Amniotic stem cell (primary cell): ENCODE measurements around the gene FAT1.

ENCODE experiments used
- DNase-seq: peaks from one replicate; lab custom pipeline; 2025; lab: John Stamatoyannopoulos, UW

The FAT1 gene

GRCh38 chr4:186725469-186726425, 2.1 kb upstream of the FAT1 start:
- peak; percentile 77 for DNase-seq

GRCh38 chr4:186724864-186725468, 1.3 kb upstream of the FAT1 start:
- no peak for DNase-seq

GRCh38 chr4:186724058-186724863, 605 bp upstream of the FAT1 start:
- DNase-seq, result no peak

DNA sequence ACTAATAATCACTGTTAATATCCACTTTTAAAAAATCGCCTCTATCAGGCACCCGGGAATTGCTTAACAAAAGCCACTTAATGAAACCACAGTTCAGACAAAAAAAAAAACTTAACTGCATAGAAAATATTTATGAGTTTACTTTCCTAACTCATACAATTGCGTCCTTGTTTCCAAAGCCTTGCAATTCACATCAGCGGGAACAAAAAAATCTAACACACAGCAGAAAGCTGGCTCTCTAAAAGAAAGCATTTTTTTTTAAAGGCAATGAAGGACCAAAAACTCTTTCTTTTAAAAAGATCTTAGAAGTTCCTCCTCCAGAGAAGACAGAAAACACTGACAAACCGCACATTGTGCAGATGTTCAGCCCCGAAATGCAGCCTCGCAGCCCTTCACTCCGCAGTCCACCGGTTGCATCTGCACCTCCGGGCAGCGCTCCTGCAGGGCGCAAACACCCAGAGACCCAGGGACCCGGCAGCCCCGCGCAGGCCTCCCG, 812 bp downstream of the FAT1 start:
- no peak for DNase-seq

- DNase-seq, result no peak
Observed at GRCh38 chr4:186719925-186720694, 3.5 kb downstream of the FAT1 start.

DNA sequence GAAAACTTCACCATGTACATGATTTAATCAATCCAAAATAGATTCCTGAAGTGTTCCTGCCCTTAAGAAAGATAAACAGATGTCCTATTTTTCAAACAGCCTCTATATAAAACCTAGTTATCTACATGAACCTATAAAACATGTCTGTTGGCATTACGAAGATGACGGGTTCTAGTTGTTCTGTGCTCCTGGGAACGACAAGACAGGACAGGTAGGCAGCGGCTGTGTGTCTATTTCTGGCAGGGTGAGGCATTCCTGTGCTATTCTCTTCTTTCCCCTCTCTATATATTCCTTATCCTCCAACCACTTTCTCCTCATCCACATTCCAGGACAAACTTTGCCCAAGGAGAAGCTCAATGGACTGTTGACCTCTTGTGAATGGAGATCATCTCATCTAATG, 6.1 kb downstream of the FAT1 start:
- no peak for DNase-seq

- no peak for DNase-seq
Observed at GRCh38 chr4:186715077-186715476, 8.6 kb downstream of the FAT1 start.

- no peak for DNase-seq
Observed at GRCh38 chr4:186714006-186714675, 9.5 kb downstream of the FAT1 start.

DNA sequence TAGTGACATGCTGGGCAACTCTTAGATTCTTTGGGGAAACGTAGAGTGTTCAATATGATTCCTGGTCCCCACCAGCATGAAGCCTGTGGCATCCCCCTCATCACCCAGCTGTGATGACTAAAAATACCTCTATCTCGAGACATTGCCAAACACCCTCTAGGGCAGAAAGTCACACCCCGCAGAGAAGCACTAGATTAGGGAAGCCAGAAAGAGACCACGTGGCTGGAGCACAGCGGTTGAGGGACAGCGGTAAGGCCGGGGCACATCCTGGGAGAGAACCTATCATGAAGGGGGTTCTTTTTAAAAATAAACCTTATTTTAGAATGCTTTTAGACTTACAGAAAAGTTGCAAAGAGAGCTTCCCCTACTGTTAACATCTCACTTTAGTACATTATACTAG, 11.0 kb downstream of the FAT1 start:
- DNase-seq, result no peak

DNA sequence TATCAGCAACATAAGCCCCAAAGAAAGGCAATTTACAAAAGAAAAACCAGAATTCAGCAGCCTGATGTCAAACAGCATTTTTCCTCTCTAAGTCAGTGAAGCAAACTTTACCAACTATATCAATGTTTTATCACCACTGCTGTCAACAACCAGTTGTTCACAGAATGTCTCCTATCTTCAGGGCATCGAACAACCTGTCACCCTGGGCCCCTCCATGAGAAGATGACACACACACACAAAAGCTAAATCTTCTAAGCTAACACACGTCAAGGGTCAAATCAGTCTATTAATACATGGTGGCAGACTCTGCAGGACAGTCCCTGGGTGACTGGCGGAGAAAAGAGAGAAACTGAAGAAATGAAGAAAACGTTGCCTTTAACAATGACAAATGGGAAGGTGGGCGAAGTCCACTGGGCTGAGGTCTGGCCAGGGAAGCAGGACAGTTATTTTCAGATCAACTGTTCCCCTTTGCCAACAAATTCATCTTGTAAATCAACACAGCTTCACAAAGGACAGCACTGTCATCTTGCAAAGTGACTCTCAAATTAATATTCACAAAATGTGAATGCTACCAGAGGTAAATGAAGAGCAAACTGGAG, 13.0 kb downstream of the FAT1 start:
- DNase-seq, result no peak

- DNase-seq, result no peak
Observed at GRCh38 chr4:186709517-186709916, 14.1 kb downstream of the FAT1 start.

- DNase-seq, result no peak
Observed at GRCh38 chr4:186708554-186708953, 15.1 kb downstream of the FAT1 start.

DNA sequence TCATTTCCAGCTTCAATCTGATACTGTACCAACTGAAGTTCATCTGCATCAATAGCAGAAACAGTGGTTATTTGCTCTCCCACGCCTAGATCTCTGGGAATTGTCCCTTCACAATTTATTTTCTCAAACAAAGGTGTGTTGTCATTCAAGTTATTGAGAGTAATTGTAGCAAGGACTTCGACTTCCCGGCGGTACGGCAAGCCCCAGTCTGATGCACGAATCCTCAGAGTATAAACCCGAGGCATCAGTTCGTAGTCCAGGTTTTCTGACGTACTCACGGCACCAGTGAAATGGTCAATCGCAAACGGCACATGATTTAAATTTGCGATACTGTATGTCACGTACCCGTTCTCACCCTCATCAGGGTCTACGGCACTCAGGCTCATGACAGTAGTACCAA, 15.7 kb downstream of the FAT1 start:
- DNase-seq, result no peak

DNA sequence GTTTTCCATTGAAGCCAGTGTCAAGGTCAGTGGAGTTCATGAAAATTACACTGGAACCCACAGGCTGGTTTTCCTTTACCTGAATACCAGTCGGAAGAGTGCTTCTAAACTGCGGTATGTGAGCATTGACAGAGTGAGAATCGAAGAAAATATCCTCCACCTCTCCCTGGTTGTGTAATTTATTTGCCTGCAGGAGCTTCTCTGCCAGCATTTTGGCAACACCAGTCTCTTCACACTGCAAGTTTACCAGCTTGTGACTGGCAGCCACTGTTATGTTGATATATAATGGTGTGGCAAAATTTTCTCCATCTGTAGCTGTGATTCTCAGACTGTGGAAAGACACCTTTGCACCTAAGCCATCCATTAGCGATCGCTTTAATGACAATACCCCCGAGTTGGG, 16.1 kb downstream of the FAT1 start:
- DNase-seq, result no peak

DNA sequence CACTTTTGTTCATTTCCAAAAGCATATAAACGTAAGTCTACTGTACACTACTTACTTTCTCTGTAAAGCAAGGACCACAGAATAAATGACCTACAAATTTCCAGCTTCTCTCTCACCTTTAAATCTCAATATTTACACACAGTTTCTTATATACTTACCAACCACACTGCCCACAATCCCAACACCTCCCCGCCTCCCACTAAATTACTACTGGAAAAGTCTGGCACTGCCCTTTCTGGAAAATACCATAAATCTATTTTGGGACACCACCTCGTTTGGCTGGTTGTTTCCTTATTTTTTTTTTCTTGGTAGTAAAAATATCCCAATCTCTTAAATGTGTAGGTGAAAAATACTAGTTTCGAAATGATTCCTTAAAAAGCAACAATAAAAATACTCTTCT, 19.6 kb downstream of the FAT1 start:
- DNase-seq, result no peak

GRCh38 chr4:186703510-186703909, 20.1 kb downstream of the FAT1 start:
- no peak for DNase-seq

GRCh38 chr4:186702940-186703339, 20.7 kb downstream of the FAT1 start:
- DNase-seq, result no peak

GRCh38 chr4:186702297-186702696, 21.4 kb downstream of the FAT1 start:
- no peak for DNase-seq

- DNase-seq, result no peak
Observed at GRCh38 chr4:186701788-186702187, 21.9 kb downstream of the FAT1 start.

- no peak for DNase-seq
Observed at GRCh38 chr4:186701273-186701672, 22.4 kb downstream of the FAT1 start.

DNA sequence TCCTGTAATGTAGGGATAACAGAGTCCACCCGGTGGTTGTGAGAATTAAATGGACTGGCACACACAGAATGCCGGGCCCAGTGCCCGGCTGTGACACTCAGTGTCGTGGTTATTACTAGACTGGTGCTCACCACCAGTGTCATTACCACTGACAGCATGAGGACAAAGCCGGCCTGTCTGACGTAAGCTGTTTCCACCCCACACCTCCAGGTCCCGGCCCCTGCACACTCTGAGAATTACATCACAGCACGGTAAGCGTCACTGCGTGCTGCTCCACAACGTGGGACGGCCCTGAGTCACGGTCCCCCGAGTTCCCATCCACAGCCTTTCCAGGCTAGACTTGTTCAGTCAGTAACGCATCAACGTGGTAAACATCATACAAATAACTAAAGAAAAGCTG, 22.9 kb downstream of the FAT1 start:
- DNase-seq, result no peak
